Glutamatergic neuron (in vitro differentiated cells): ENCODE data around the gene NCF2. TPM values are rescaled to one million over a fixed set of nuclear protein-coding genes. Genes with fewer than 3 reads are reported as not detected.

Experiments used
- DNase-seq: peaks from one replicate; pipeline ENCODE4 v3.0.0; 2022
- H3K27ac Mint-ChIP-seq: one replicate; pipeline ENCODE4 v1.8.0; 2020; ENCODE audit warnings: mild to moderate bottlenecking, mixed read lengths, inconsistent platforms; ENCODE audit not compliant: unreplicated experiment
- H3K27me3 Mint-ChIP-seq: one replicate; pipeline ENCODE4 v1.8.0; 2020; ENCODE audit warnings: mild to moderate bottlenecking, moderate library complexity, mixed read lengths, inconsistent platforms; ENCODE audit not compliant: unreplicated experiment
- H3K36me3 Mint-ChIP-seq: one replicate; pipeline ENCODE4 v1.8.0; 2020; ENCODE audit warnings: mild to moderate bottlenecking, mixed read lengths, inconsistent platforms; ENCODE audit not compliant: unreplicated experiment
- H3K4me1 Mint-ChIP-seq: one replicate; pipeline ENCODE4 v1.8.0; 2020; ENCODE audit warnings: mild to moderate bottlenecking, low read depth, mixed read lengths, inconsistent platforms; ENCODE audit not compliant: unreplicated experiment
- H3K4me3 Mint-ChIP-seq: one replicate; pipeline ENCODE4 v1.8.0; 2020; ENCODE audit warnings: mild to moderate bottlenecking, mixed read lengths, inconsistent platforms; ENCODE audit not compliant: unreplicated experiment
- H3K9me3 Mint-ChIP-seq: one replicate; pipeline ENCODE4 v1.8.0; 2020; ENCODE audit warnings: mild to moderate bottlenecking, moderate library complexity, mixed read lengths, inconsistent platforms; ENCODE audit not compliant: unreplicated experiment
- total RNA-seq: library from RNA; stranded (reverse); fragmentation: NEBNext Ultra II Directional; extraction: Animal tissue kit (Norgen Biotek cat#: 25700); gene quantifications from one replicate; pipeline ENCODE4 v1.2.1, GENCODE V29; 2021; ENCODE audit not compliant: unreplicated experiment
- TF ChIP-seq, protein P1 (sequence below): fragments of 200-600 bp; sonication (generic); IDR thresholded peaks from one replicate; pipeline ENCODE4 v1.5.0; 2021; ENCODE audit not compliant: partially characterized antibody, unreplicated experiment

The NCF2 gene
- total RNA-seq, 1 donor from 2014 or later: not detected

DNA sequence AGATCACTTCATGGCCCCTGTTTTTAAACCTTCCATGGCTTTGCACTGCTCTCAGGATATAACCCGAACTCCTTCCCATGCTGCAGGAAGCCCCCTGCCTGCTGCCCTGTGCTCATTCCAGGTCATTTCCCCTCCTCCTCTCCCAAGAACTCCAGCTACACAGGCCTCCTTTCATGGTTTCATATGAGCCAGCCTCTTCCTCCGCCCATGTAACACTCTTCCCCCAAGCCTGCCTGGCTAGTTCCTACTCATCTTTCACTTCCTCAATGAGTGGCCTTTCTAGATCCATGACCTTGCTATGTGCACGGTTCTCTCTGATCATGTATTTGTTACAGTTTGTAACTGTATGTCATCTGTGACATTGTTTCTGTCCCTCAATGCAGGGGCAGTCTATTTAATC is 3.1 kb upstream of the NCF2 start:
- H3K4me1 Mint-ChIP-seq: peaks cover 27% of the 10 kb centered on the region
- peak overlapping the region; percentile 30 for H3K27ac Mint-ChIP-seq
- no peaks in the 10 kb centered on the region for H3K27me3 Mint-ChIP-seq
- H3K9me3 Mint-ChIP-seq: no peaks in the 10 kb centered on the region
- TF ChIP-seq, protein P1, sequence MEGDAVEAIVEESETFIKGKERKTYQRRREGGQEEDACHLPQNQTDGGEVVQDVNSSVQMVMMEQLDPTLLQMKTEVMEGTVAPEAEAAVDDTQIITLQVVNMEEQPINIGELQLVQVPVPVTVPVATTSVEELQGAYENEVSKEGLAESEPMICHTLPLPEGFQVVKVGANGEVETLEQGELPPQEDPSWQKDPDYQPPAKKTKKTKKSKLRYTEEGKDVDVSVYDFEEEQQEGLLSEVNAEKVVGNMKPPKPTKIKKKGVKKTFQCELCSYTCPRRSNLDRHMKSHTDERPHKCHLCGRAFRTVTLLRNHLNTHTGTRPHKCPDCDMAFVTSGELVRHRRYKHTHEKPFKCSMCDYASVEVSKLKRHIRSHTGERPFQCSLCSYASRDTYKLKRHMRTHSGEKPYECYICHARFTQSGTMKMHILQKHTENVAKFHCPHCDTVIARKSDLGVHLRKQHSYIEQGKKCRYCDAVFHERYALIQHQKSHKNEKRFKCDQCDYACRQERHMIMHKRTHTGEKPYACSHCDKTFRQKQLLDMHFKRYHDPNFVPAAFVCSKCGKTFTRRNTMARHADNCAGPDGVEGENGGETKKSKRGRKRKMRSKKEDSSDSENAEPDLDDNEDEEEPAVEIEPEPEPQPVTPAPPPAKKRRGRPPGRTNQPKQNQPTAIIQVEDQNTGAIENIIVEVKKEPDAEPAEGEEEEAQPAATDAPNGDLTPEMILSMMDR: no peak
- DNase-seq: no peak
- H3K4me3 Mint-ChIP-seq: no peak overlapping the region
- no peaks in the 10 kb centered on the region for H3K36me3 Mint-ChIP-seq

DNA sequence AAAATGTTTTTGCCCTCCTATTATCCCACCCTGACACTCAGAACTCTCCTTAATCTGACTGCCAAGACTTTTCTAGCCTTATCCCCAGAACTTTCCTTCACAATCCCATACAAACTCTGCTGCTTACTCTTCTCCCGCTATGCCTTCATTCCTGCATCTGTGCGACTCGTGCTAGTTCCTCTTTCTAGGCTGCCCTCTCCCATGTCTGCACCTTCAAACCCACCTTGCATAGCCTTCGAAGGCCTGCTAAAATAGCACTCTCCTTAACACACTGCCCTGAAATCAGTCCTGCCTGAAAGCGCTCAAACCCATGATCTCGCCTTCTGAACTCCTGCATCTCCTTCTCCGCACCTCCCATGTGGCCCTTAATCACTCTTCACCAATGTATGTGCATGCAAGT is 2.5 kb upstream of the NCF2 start:
- Mint-ChIP-seq H3K27ac (no peak overlapping the region), H3K9me3 (no peaks in the 10 kb centered on the region), H3K36me3 (no peaks in the 10 kb centered on the region), H3K27me3 (no peaks in the 10 kb centered on the region), H3K4me3 (no peak overlapping the region), H3K4me1 (peaks cover 20% of the 10 kb centered on the region)
- TF ChIP-seq, protein P1: no peak
- no peak for DNase-seq

DNA sequence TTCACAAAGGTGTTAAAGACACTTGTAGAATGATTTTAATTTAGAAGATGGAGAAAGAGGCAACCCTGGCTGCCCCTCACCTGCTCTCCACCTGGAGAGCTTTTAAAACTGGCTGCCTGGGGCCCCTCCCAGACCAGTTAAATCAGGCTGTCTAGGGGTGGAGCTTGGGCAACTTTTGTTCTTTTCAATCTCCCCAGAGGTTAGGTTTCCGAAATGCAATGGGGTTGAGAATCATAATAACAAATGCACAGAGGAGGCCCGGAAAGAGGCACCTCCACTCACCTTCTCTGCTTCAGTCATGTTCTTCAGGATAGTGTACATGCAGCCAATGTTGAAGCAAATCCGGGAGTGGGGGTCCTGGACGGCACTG is 400 bp downstream of the NCF2 start:
- no peak overlapping the region for H3K27ac Mint-ChIP-seq

DNA sequence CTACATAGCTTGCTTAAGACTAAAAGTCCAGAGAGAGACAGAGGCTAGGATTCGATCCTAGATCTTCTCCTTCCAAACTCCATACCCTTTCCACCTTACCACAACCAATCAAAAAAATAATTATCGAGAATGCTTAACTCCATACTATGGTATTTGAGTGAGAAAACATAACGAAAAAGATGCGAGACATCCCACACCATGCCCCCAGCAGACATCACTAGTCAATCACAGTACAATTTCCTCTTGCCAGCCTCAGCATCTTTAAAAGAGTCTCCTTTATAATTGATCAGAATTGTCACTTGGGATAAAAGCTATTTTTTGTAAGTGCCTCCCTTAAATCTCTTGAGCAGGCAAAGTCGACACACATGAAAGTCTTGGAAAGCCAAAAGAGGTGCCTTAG is 875 bp downstream of the NCF2 start:
- no peaks in the 10 kb centered on the region for H3K36me3 Mint-ChIP-seq
- no peaks in the 10 kb centered on the region for H3K9me3 Mint-ChIP-seq
- no peak for DNase-seq
- TF ChIP-seq, protein P1: no peak
- H3K27ac Mint-ChIP-seq: no peak overlapping the region
- peaks cover 2% of the 10 kb centered on the region for H3K27me3 Mint-ChIP-seq
- H3K4me3 Mint-ChIP-seq: no peak overlapping the region
- H3K4me1 Mint-ChIP-seq: peaks cover 11% of the 10 kb centered on the region

More for the DNA sequence above, 400 bp downstream of the NCF2 start:
- no peaks in the 10 kb centered on the region for H3K9me3 Mint-ChIP-seq
- TF ChIP-seq, protein P1: no peak
- peaks cover 11% of the 10 kb centered on the region for H3K4me1 Mint-ChIP-seq
- no peaks in the 10 kb centered on the region for H3K36me3 Mint-ChIP-seq
- no peak for DNase-seq
- H3K4me3 Mint-ChIP-seq: no peak overlapping the region
- peaks cover 2% of the 10 kb centered on the region for H3K27me3 Mint-ChIP-seq

DNA sequence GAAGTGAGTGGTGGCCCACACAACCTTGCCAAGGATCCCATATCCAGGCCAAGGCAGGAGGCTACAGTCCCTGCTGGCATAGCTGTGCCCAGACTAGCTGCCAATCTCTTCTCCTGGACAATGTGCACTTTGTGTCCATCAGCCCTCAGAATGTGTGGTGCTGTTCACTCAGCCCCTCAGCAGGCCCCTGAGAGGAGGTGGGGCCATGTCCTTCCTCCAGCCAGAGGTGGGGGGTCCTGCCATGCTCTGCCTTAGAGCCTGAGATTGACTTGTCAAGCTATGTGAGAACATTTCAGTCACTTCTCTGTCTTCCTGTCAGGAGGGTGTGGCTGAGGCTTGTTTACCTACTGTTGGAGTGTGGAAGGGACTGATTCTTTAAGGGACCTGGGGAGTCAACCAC is 1.4 kb downstream of the NCF2 start:
- DNase-seq: no peak
- Mint-ChIP-seq H3K27ac (no peak overlapping the region), H3K27me3 (peaks cover 2% of the 10 kb centered on the region), H3K4me3 (no peak overlapping the region), H3K4me1 (peaks cover 11% of the 10 kb centered on the region), H3K36me3 (no peaks in the 10 kb centered on the region), H3K9me3 (no peaks in the 10 kb centered on the region)
- TF ChIP-seq, protein P1: no peak
